ENCODE results near the gene DCST1. TPM values are rescaled to one million over a fixed set of nuclear protein-coding genes. Genes with fewer than 3 reads are reported as not detected.

DCST1 gene
- total and polyA plus RNA-seq, 2 of the 13 experiments (the other 11 are each of a cell fraction or from before 2014, with no cell fraction given): 0.04 TPM; not detected in 1

GRCh38 chr1:155084722-155085503 is 51.3 kb downstream of the DCST1 start (continued):
- no peak for TF ChIP-seq TEF (CRISPR knock-in tag; IDR thresholded peaks at IDR 0.05)
- no peak for TF ChIP-seq PRPF4 (IDR thresholded peaks at IDR 0.05; ENCODE audit: low read depth, low read length, poor library complexity, severe bottlenecking)
- no peak for TF ChIP-seq ZNF619 (CRISPR knock-in tag; IDR thresholded peaks at IDR 0.05)
- TF ChIP-seq AHR (CRISPR knock-in tag; IDR thresholded peaks at IDR 0.05): peak; percentile 75; the same call in 1 of the 2 replicates
- TF ChIP-seq ZNF607 (CRISPR knock-in tag; IDR thresholded peaks at IDR 0.05; ENCODE audit: borderline replicate concordance): no peak; the same call in 1 of the 2 replicates
- TF ChIP-seq ZNF275 (CRISPR knock-in tag; IDR thresholded peaks at IDR 0.05; ENCODE audit: borderline replicate concordance): no peak
- TF ChIP-seq CENPT (CRISPR knock-in tag; IDR thresholded peaks at IDR 0.05; ENCODE audit: low read depth): no peak
- TF ChIP-seq PRMT3 (CRISPR knock-in tag; IDR thresholded peaks at IDR 0.05; ENCODE audit: borderline replicate concordance, low read depth): no peak
- no peak for TF ChIP-seq MZF1 (CRISPR knock-in tag; IDR thresholded peaks at IDR 0.05; ENCODE audit: borderline replicate concordance)
- no peak for TF ChIP-seq ZNF549 (CRISPR knock-in tag; IDR thresholded peaks at IDR 0.05)
- TF ChIP-seq HOXD1 (CRISPR knock-in tag; IDR thresholded peaks at IDR 0.05): no peak
- TF ChIP-seq ZNF766 (CRISPR knock-in tag; IDR thresholded peaks at IDR 0.05; ENCODE audit: borderline replicate concordance): no peak
- TF ChIP-seq DNMT1 (CRISPR knock-in tag; IDR thresholded peaks at IDR 0.05): no peak
- TF ChIP-seq MIER2 (CRISPR knock-in tag; IDR thresholded peaks at IDR 0.05): peak; percentile 44; the same call in 1 of the 2 replicates
- no peak for TF ChIP-seq SYNCRIP (IDR thresholded peaks at IDR 0.05; ENCODE audit: insufficient read depth, low read depth, low read length)
- TF ChIP-seq JUN (CRISPR knock-in tag; IDR thresholded peaks at IDR 0.05): 0 out of 2 replicates have a peak, but pooled peaks have one; percentile 39
- TF ChIP-seq KDM1A (CRISPR knock-in tag; IDR thresholded peaks at IDR 0.05): no peak
- peak; percentile 78 for TF ChIP-seq THAP11 (CRISPR knock-in tag; IDR thresholded peaks at IDR 0.05)
- 0 out of 2 replicates have a peak, but pooled peaks have one; percentile 54 for TF ChIP-seq ZNF335 (CRISPR knock-in tag; IDR thresholded peaks at IDR 0.05)
- TF ChIP-seq DMTF1 (CRISPR knock-in tag; IDR thresholded peaks at IDR 0.05): no peak
- peak; percentile 55; the same call in 1 of the 2 replicates for TF ChIP-seq SNAPC4 (CRISPR knock-in tag; IDR thresholded peaks at IDR 0.05)
